Measurements from ENCODE around the gene AGAP1.

Gene AGAP1

GRCh38 chr2:236045251-236046235 lies 551.7 kb downstream of the AGAP1 start:
- DNase-seq (ENCODE audit: low read depth), result no peak
- no peak for TF ChIP-seq CTCF (IDR thresholded peaks at IDR 0.05; ENCODE audit: low read depth, low read length, missing control alignments)
- H3K4me3 ChIP-seq (ENCODE audit: low read depth, low read length), result no peak overlapping the region

- DNase-seq (ENCODE audit: low read depth), result no peak
- no peak overlapping the region for H3K4me3 ChIP-seq (ENCODE audit: low read depth, low read length)
- TF ChIP-seq CTCF (IDR thresholded peaks at IDR 0.05; ENCODE audit: low read depth, low read length, missing control alignments), result no peak
Measured at GRCh38 chr2:236046715-236047114, 552.9 kb downstream of the AGAP1 start.

GRCh38 chr2:236047176-236047575 lies 553.3 kb downstream of the AGAP1 start:
- DNase-seq (ENCODE audit: low read depth), result no peak
- no peak for TF ChIP-seq CTCF (IDR thresholded peaks at IDR 0.05; ENCODE audit: low read depth, low read length, missing control alignments)
- no peak overlapping the region for H3K4me3 ChIP-seq (ENCODE audit: low read depth, low read length)

- DNase-seq (ENCODE audit: low read depth), result no peak
- no peak overlapping the region for H3K4me3 ChIP-seq (ENCODE audit: low read depth, low read length)
- no peak for TF ChIP-seq CTCF (IDR thresholded peaks at IDR 0.05; ENCODE audit: low read depth, low read length, missing control alignments)
Measured at GRCh38 chr2:236047886-236048540, 554.2 kb downstream of the AGAP1 start.

GRCh38 chr2:236049981-236050380 lies 556.1 kb downstream of the AGAP1 start:
- TF ChIP-seq CTCF (IDR thresholded peaks at IDR 0.05; ENCODE audit: low read depth, low read length, missing control alignments), result peak; percentile 15
- DNase-seq (ENCODE audit: low read depth), result peak; percentile 27
- no peak overlapping the region for H3K4me3 ChIP-seq (ENCODE audit: low read depth, low read length)

GRCh38 chr2:236051351-236051750 lies 557.5 kb downstream of the AGAP1 start:
- no peak for DNase-seq (ENCODE audit: low read depth)
- no peak for TF ChIP-seq CTCF (IDR thresholded peaks at IDR 0.05; ENCODE audit: low read depth, low read length, missing control alignments)
- no peak overlapping the region for H3K4me3 ChIP-seq (ENCODE audit: low read depth, low read length)

All from GM12864 (cell line).